Measurements from ENCODE around the gene BMP2K.
A peak's percentile ranks its signal among the peaks of the same experiment; 100 is the strongest.

The BMP2K gene

GRCh38 chr4:78926826-78927225 lies 150.7 kb downstream of the BMP2K start:
- TF ChIP-seq CTCF (conservative IDR thresholded peaks at IDR 0.05), result no peak
- H3K27ac ChIP-seq, result no peak overlapping the region

- no peak overlapping the region for H3K27ac ChIP-seq
- TF ChIP-seq CTCF (conservative IDR thresholded peaks at IDR 0.05), result no peak
Observed at GRCh38 chr4:78928835-78929234, 152.7 kb downstream of the BMP2K start.

GRCh38 chr4:78930016-78930629 lies 154.0 kb downstream of the BMP2K start:
- TF ChIP-seq CTCF (conservative IDR thresholded peaks at IDR 0.05), result no peak
- H3K27ac ChIP-seq, result no peak overlapping the region

GRCh38 chr4:78936989-78937388 lies 160.8 kb downstream of the BMP2K start:
- no peak for TF ChIP-seq CTCF (conservative IDR thresholded peaks at IDR 0.05)
- H3K27ac ChIP-seq, result no peak overlapping the region

GRCh38 chr4:78937837-78938236 lies 161.7 kb downstream of the BMP2K start:
- H3K27ac ChIP-seq, result no peak overlapping the region
- TF ChIP-seq CTCF (conservative IDR thresholded peaks at IDR 0.05), result no peak

- peak overlapping the region; percentile 69 for H3K27ac ChIP-seq
- TF ChIP-seq CTCF (conservative IDR thresholded peaks at IDR 0.05), result no peak
Observed at GRCh38 chr4:78938474-78938867, 162.3 kb downstream of the BMP2K start.

- peak within 1 kb of the TSS; percentile 69 for H3K27ac ChIP-seq
- TF ChIP-seq CTCF (conservative IDR thresholded peaks at IDR 0.05), result no peak
Observed at GRCh38 chr4:78938868-78939666, 162.9 kb downstream of the BMP2K start, which contains the start of gene PAQR3. PAQR3 (minus strand) TSS chr4:78939438; CDS start chr4:78939224, 214 bp downstream.

Data from VCaP (cell line).